IMR-90 (cell line): Measurements from ENCODE around the gene CD44. TPM values are rescaled to one million over a fixed set of nuclear protein-coding genes. Genes with fewer than 3 reads are reported as not detected.
A peak's percentile ranks its signal among the peaks of the same experiment; 100 is the strongest.

ENCODE experiments used
- ATAC-seq: fragments of 200-7000 bp; cut with Tn5 transposase; 2 replicates; pipeline ENCODE4 v1.9.1; 2020; ENCODE audit warnings: low read depth, mild to moderate bottlenecking, moderate library complexity
- BruUV-seq: library from RNA; stranded (reverse); fragments of 400-500 nt; replicated peaks from 2 replicates; lab custom pipeline; 2021; lab: Mats Ljungman, UMichigan
- CTCF ChIA-PET: fragments of 300-600 bp; formaldehyde crosslinking; extraction: SDS; loops from one replicate; lab custom pipeline; 2021; ENCODE audit warnings: antibody characterized with exemption; lab: Yijun Ruan, JAX
- POLR2A ChIA-PET: fragments of 300-600 bp; sonication (Branson Sonifier 250); formaldehyde crosslinking; loops from one replicate; lab custom pipeline; 2022; ENCODE audit warnings: antibody characterized with exemption; ENCODE audit not compliant: unreplicated experiment; lab: Charles Lee
- DNase-seq: peaks from one replicate; pipeline ENCODE4 v3.0.0; 2013
- H2AFZ ChIP-seq: replicated peaks from 2 replicates; pipeline ENCODE3; 2013; ENCODE audit warnings: low read length, mild to moderate bottlenecking; ENCODE audit not compliant: poor library complexity
- H2AK5ac ChIP-seq: 2 replicates; pipeline ENCODE4 v1.6.1; 2013; ENCODE audit warnings: low read depth, low read length, inconsistent platforms
- H2AK9ac ChIP-seq: replicated peaks from 2 replicates; pipeline ENCODE3; 2013; ENCODE audit warnings: mild to moderate bottlenecking, low read depth, low read length, moderate library complexity; ENCODE audit not compliant: poor library complexity
- H2BK120ac ChIP-seq: 2 replicates; pipeline ENCODE4 v1.6.1; 2013; ENCODE audit warnings: low read depth, low read length, inconsistent platforms
- H2BK15ac ChIP-seq: 3 replicates; pipeline ENCODE4 v1.6.1; 2013; ENCODE audit warnings: low read depth, low read length, inconsistent platforms
- H2BK20ac ChIP-seq: 2 replicates; pipeline ENCODE4 v1.6.1; 2013; ENCODE audit warnings: low read depth, mild to moderate bottlenecking, inconsistent platforms, low read length, moderate library complexity
- H2BK5ac ChIP-seq: 2 replicates; pipeline ENCODE4 v1.6.1; 2013; ENCODE audit warnings: mild to moderate bottlenecking, low read depth, low read length, inconsistent platforms; ENCODE audit not compliant: poor library complexity, severe bottlenecking
- H3K14ac ChIP-seq: replicated peaks from 2 replicates; pipeline ENCODE4 v1.6.1; 2013; ENCODE audit warnings: low read depth, low read length, inconsistent platforms
- H3K18ac ChIP-seq: 2 replicates; pipeline ENCODE4 v1.6.1; 2013; ENCODE audit warnings: low read depth, low read length, control low read depth
- H3K23ac ChIP-seq: 2 replicates; pipeline ENCODE4 v1.6.1; 2013; ENCODE audit warnings: low read depth, low read length, inconsistent platforms
- H3K27ac ChIP-seq: 2 replicates; pipeline ENCODE4 v1.5.1; 2013; ENCODE audit warnings: mild to moderate bottlenecking, control low read depth, low read length; ENCODE audit not compliant: insufficient read depth
- H3K27me3 ChIP-seq: 2 replicates; pipeline ENCODE4 v1.6.1; 2013; ENCODE audit warnings: low read length; ENCODE audit not compliant: control insufficient read depth, insufficient read depth
- H3K36me3 ChIP-seq: 2 replicates; pipeline ENCODE4 v1.6.1; 2013; ENCODE audit warnings: low read length, mixed read lengths; ENCODE audit not compliant: control insufficient read depth, insufficient read depth
- H3K4ac ChIP-seq: 2 replicates; pipeline ENCODE4 v1.6.1; 2013; ENCODE audit warnings: low read depth, low read length, inconsistent platforms
- H3K4me1 ChIP-seq: 2 replicates; pipeline ENCODE4 v1.6.1; 2013; ENCODE audit warnings: low read length, mixed read lengths; ENCODE audit not compliant: control insufficient read depth, insufficient read depth
- H3K4me2 ChIP-seq: 2 replicates; pipeline ENCODE4 v1.6.1; 2013; ENCODE audit warnings: low read depth, mild to moderate bottlenecking, control low read depth, low read length, moderate library complexity
- H3K4me3 ChIP-seq: 2 replicates; pipeline ENCODE4 v1.5.1; 2013; ENCODE audit warnings: low read depth, mild to moderate bottlenecking, control low read depth, low read length, moderate library complexity; ENCODE audit not compliant: insufficient read depth
- H3K56ac ChIP-seq: 2 replicates; pipeline ENCODE4 v1.6.1; 2013; ENCODE audit warnings: low read length, inconsistent platforms; ENCODE audit not compliant: insufficient read depth; ENCODE audit errors: extremely low read depth
- H3K79me1 ChIP-seq, 2 experiments: 2 replicates each; pipeline ENCODE4 v1.6.1; 2013; ENCODE audit warnings: low read length in 2 of 2, inconsistent platforms in 1 of 2, low read depth in 1 of 2
- H3K9ac ChIP-seq: 2 replicates; pipeline ENCODE4 v1.6.1; 2013; ENCODE audit warnings: low read depth, low read length, control low read depth
- H3K9me1 ChIP-seq: 2 replicates; pipeline ENCODE4 v1.6.1; 2013; ENCODE audit warnings: low read length, inconsistent platforms; ENCODE audit not compliant: insufficient read depth
- H3K9me3 ChIP-seq: 2 replicates; pipeline ENCODE4 v1.6.1; 2013; ENCODE audit warnings: low read length; ENCODE audit not compliant: control insufficient read depth, insufficient read depth
- H4K20me1 ChIP-seq: 2 replicates; pipeline ENCODE4 v1.6.1; 2013; ENCODE audit warnings: low read length, inconsistent platforms; ENCODE audit not compliant: insufficient read depth
- H4K5ac ChIP-seq: 2 replicates; pipeline ENCODE4 v1.6.1; 2013; ENCODE audit warnings: mild to moderate bottlenecking, low read depth, low read length, control low read depth
- H4K8ac ChIP-seq, 2 experiments: 2 replicates each; pipeline ENCODE4 v1.6.1; 2013; ENCODE audit warnings: low read depth in 2 of 2, low read length in 2 of 2, control low read depth in 1 of 2, inconsistent platforms in 1 of 2
- H4K91ac ChIP-seq: 2 replicates; pipeline ENCODE4 v1.6.1; 2013; ENCODE audit warnings: low read depth, low read length, inconsistent platforms; ENCODE audit not compliant: insufficient read depth
- CEBPB ChIP-seq: IDR thresholded peaks from 2 replicates; pipeline ENCODE4 v1.6.1; 2012; ENCODE audit warnings: low read depth, low read length, improper control_type of control experiment
- FOS ChIP-seq: fragments of 150-350 bp; IDR thresholded peaks from 2 replicates; pipeline ENCODE4 v1.6.1; 2016; ENCODE audit warnings: low read depth, low read length
- MAZ ChIP-seq: IDR thresholded peaks from 2 replicates; pipeline ENCODE4 v1.6.1; 2012; ENCODE audit warnings: low read depth, mild to moderate bottlenecking, low read length, improper control_type of control experiment, moderate library complexity, borderline replicate concordance
- WGBS, 2 experiments: methylation state at CpG; one replicate each; pipeline versions ENCODE4 v1.1.5 to v1.1.7; 2013; ENCODE audit warnings: missing lambda C conversion rate in 2 of 2; ENCODE audit not compliant: insufficient read length in 1 of 2; ENCODE audit errors: extremely low coverage in 2 of 2; 5-methylcytosine and 5-hydroxymethylcytosine counted together
- dilution Hi-C: fragments of 300-500 bp; cut with HindIII; formaldehyde crosslinking; loops from one replicate; pipeline ENCODE4 v1.14.3; 2018; ENCODE audit warnings: low sequenced_read_pairs; ENCODE audit not compliant: unreplicated experiment
- in situ Hi-C: fragments of 300-500 bp; cut with MboI; formaldehyde crosslinking; loops from 3 replicates; pipeline ENCODE4 v1.14.3; 2019; ENCODE audit warnings: low sequenced_read_pairs, inconsistent platforms, mixed read lengths
- intact Hi-C: fragments of 100-400 bp; cut with micrococcal nuclease; formaldehyde crosslinking; loops from 2 replicates; pipeline ENCODE4 v1.10.0; 2022
- polyA plus RNA-seq, 3 experiments: library from polyadenylated mRNA; depleted of rRNA; stranded (reverse); fragments of >200 nt; gene quantifications; 2 replicates each; pipeline ENCODE4 v1.2.3, GENCODE V29; 2012; ENCODE audit warnings: low replicate concordance in 1 of 3
- total RNA-seq: library from RNA; depleted of rRNA; stranded (reverse); fragments of >200 nt; gene quantifications from 2 replicates; pipeline ENCODE4 v1.2.3, GENCODE V29; 2012

CD44 gene
- total and polyA plus RNA-seq, 2 of the 4 experiments (the other 2 are of a cell fraction): 357 to 947 TPM

DNA sequence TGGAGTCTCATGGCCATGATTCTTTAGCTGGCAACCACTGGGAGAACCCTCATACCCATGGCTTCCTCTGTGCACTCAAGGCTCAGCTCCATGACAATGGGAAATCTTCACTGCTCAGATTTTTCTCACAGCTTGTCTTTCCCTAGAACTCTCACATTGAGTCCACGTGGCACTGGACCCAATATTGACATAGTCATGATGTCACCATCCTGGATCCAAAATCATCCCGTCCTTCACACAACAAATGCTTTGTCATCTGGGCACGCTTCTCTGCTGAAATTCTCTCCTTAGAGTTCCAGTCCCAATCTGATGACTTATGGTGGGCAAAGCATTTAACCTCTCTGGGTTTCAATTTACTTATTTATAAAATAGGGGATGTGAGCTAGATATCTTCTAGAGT is 37.7 kb upstream of the CD44 start:
- peaks cover 8% of the 10 kb centered on the region for H3K4me1 ChIP-seq
- no peak overlapping the region for H2AK9ac ChIP-seq
- no peak overlapping the region for H3K9ac ChIP-seq
- H2AK5ac ChIP-seq: peak overlapping the region; percentile 10; the same call in 1 of the 2 replicates
- H3K4me2 ChIP-seq: no peak overlapping the region
- no peaks in the 10 kb centered on the region for H4K20me1 ChIP-seq
- no peak overlapping the region for H3K23ac ChIP-seq
- H3K18ac ChIP-seq: no peak overlapping the region
- H3K56ac ChIP-seq: no peak overlapping the region
- peak overlapping the region; percentile 57; the same call in 1 of the 2 replicates for H3K4ac ChIP-seq
- peaks cover 7% of the 10 kb centered on the region for H3K9me1 ChIP-seq
- H3K14ac ChIP-seq: no peak overlapping the region
- H4K5ac ChIP-seq: no peak overlapping the region; the same call in 1 of the 2 replicates
- H2BK5ac ChIP-seq: no peak overlapping the region
- H4K8ac ChIP-seq: no peak overlapping the region
- peak overlapping the region; percentile 20; the same call in 1 of the 2 replicates for H2BK120ac ChIP-seq
- peaks cover 0 to 9% of the 10 kb centered on the region in 2 experiments; a peak in 3 of 4 replicates for H3K79me1 ChIP-seq
- no peaks in the 10 kb centered on the region for H3K9me3 ChIP-seq
- peak overlapping the region; percentile 52; the same call in 1 of the 2 replicates for H2BK20ac ChIP-seq
- no peaks in the 10 kb centered on the region for H3K27me3 ChIP-seq
- ChIA-PET CTCF (interaction anchor here (0.5 kb wide), 1 partner anchor 29 kb away, joined by 3 read pairs; no protein-coding TSS in a partner anchor), POLR2A (no interaction called here)
- no peak overlapping the region for H2AFZ ChIP-seq
- in situ Hi-C loops (no loop called here), intact Hi-C loops (no loop called here), dilution Hi-C loops (no loop called here)
- H3K36me3 ChIP-seq: no peaks in the 10 kb centered on the region
- H3K27ac ChIP-seq: no peak overlapping the region
- H4K91ac ChIP-seq: no peak overlapping the region
- no CpG with 5 or more reads among the region's 3 CpGs for WGBS, 2 experiments
- no peak for ATAC-seq
- TF ChIP-seq FOS (no peak), CEBPB (no peak), MAZ (no peak)
- no TSS peak for BruUV-seq
- no peak overlapping the region for H3K4me3 ChIP-seq
- peak overlapping the region; percentile 94; the same call in 1 of the 3 replicates for H2BK15ac ChIP-seq
- DNase-seq: no peak
